Gastrocnemius medialis (tissue), 4 donors: ENCODE measurements around the gene STARD7.

ENCODE experiments used
- CTCF ChIP-seq, 5 experiments: fragments of 450-650 bp in 3 of 5; fragments of 200-600 bp in 2 of 5; sonication (generic) in 2 of 5; IDR thresholded peaks in 4 of 5; conservative IDR thresholded peaks in 1 of 5; 1 replicate in 4 of 5; 2 replicates in 1 of 5; pipeline ENCODE4 v1.5.1; 2016 to 2019; ENCODE audit warnings: antibody characterized with exemption in 5 of 5, mild to moderate bottlenecking in 3 of 5, moderate library complexity in 3 of 5
- POLR2A ChIP-seq, 2 donors: fragments of 450-650 bp; IDR thresholded peaks; one replicate each; pipeline ENCODE4 v1.6.1; 2017; ENCODE audit warnings: antibody characterized with exemption in 2 of 2, mild to moderate bottlenecking in 2 of 2, moderate library complexity in 2 of 2

DNA sequence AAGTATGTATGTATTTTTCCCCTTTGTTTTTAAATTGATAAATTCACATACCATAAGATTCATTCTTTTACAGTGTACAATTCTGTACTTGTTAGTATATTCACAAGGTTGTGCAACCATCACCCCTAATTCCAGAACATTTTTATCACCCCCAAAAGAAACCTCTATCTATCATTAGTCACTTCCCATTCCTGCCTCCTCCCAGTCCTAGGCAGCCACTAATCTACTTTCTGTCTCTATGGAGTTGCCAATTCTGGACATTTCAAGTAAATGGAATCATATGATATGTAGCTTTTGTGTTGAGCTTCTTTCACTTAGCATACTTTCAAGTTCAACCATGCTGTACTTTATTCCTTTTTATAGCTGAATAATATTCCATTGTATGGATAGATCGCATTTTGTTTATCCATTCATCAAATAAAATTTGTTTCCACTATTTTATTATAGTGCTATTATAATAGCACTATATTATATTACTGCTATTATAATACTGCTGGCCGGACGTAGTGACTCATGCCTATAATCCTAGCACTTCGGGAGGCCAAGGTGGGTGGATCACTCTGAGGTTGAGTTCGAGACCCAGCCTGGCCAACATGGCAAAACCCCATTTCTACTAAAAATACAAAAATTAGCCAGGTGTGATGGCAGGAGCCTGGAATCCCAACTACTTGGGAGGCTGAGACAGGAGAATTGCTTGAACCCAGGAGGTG lies 10.9 kb downstream of the STARD7 start:
- TF ChIP-seq CTCF (IDR thresholded peaks at IDR 0.05 in 4 of 5, conservative IDR thresholded peaks at IDR 0.05 in 1 of 5) (no peak), POLR2A (IDR thresholded peaks at IDR 0.05) (no peak)
